Hepatocyte (in vitro differentiated cells): ENCODE results near the gene PLCB2. TPM values are rescaled to one million over a fixed set of nuclear protein-coding genes. Genes with fewer than 3 reads are reported as not detected.

Source experiments
- DNase-seq: peaks from one replicate; pipeline ENCODE4 v3.0.0-alpha.2; 2016; ENCODE audit warnings: low spot score
- H2AFZ ChIP-seq: fragments of 200-600 bp; sonication (generic); 2 replicates; pipeline ENCODE4 v1.6.0; 2016; ENCODE audit warnings: antibody characterized with exemption, mild to moderate bottlenecking
- H3K27ac ChIP-seq: fragments of 200-600 bp; sonication (generic); 2 replicates; pipeline ENCODE4 v1.5.1; 2016; ENCODE audit warnings: mild to moderate bottlenecking
- H3K27me3 ChIP-seq: fragments of 200-600 bp; sonication (generic); 2 replicates; pipeline ENCODE4 v1.6.1; 2016
- H3K36me3 ChIP-seq: fragments of 200-600 bp; sonication (generic); replicated peaks from 2 replicates; pipeline ENCODE4 v1.5.1; 2016; ENCODE audit warnings: low read depth; ENCODE audit not compliant: insufficient read depth
- H3K4me1 ChIP-seq: fragments of 200-600 bp; sonication (generic); 2 replicates; pipeline ENCODE4 v1.5.1; 2016; ENCODE audit warnings: mild to moderate bottlenecking, moderate library complexity; ENCODE audit not compliant: insufficient read depth
- H3K4me2 ChIP-seq: fragments of 200-600 bp; sonication (generic); 2 replicates; pipeline ENCODE4 v1.6.0; 2016
- H3K4me3 ChIP-seq: fragments of 200-600 bp; sonication (generic); 2 replicates; pipeline ENCODE4 v1.5.1; 2016; ENCODE audit warnings: mild to moderate bottlenecking
- H3K79me2 ChIP-seq: fragments of 200-600 bp; sonication (generic); 2 replicates; pipeline ENCODE4 v1.6.0; 2017; ENCODE audit warnings: mild to moderate bottlenecking
- H3K9me2 ChIP-seq: fragments of 200-600 bp; sonication (generic); replicated peaks from 2 replicates; pipeline ENCODE4 v1.6.0; 2017; ENCODE audit warnings: mild to moderate bottlenecking; ENCODE audit not compliant: insufficient read depth
- H3K9me3 ChIP-seq: fragments of 200-600 bp; sonication (generic); 2 replicates; pipeline ENCODE4 v1.5.1; 2016; ENCODE audit warnings: low read depth, mild to moderate bottlenecking
- H4K20me1 ChIP-seq: fragments of 200-600 bp; sonication (generic); 2 replicates; pipeline ENCODE4 v1.6.0; 2016; ENCODE audit warnings: mild to moderate bottlenecking; ENCODE audit not compliant: insufficient read depth, poor library complexity, severe bottlenecking
- CTCF ChIP-seq: fragments of 200-600 bp; sonication (generic); IDR thresholded peaks from 2 replicates; pipeline ENCODE4 v1.5.1; 2016; ENCODE audit warnings: antibody characterized with exemption, mild to moderate bottlenecking; ENCODE audit not compliant: poor library complexity
- EZH2 ChIP-seq: fragments of 200-600 bp; sonication (generic); IDR thresholded peaks from 2 replicates; pipeline ENCODE4 v1.6.1; 2016; ENCODE audit warnings: antibody characterized with exemption, mild to moderate bottlenecking, borderline replicate concordance
- EZH2phosphoT487 ChIP-seq: fragments of 200-600 bp; sonication (generic); IDR thresholded peaks from one replicate; pipeline ENCODE4 v1.6.1; 2018; ENCODE audit warnings: antibody characterized with exemption, mild to moderate bottlenecking, low read depth, moderate library complexity; ENCODE audit not compliant: unreplicated experiment, severe bottlenecking
- WGBS: methylation state at CpG from one replicate; pipeline ENCODE4 v1.1.6; 2016; ENCODE audit warnings: low lambda C conversion rate; ENCODE audit errors: missing lambda C conversion rate; 5-methylcytosine and 5-hydroxymethylcytosine counted together
- polyA plus RNA-seq: library from polyadenylated mRNA; unstranded; fragments of >200 nt; fragmentation: Nextera tagmentation; extraction: Ambion mirVana; gene quantifications from 2 replicates; pipeline ENCODE4 v1.2.1, GENCODE V29; 2016
- total RNA-seq: library from RNA; depleted of rRNA; stranded (reverse); fragments of >200 nt; gene quantifications from 2 replicates; pipeline ENCODE4 v1.2.3, GENCODE V29; 2014

Gene PLCB2
- total and polyA plus RNA-seq, 2 experiments from 2014 or later, result 1.7 to 4.4 TPM

GRCh38 chr15:40275523-40275922 lies 32.2 kb downstream of the PLCB2 start:
- peaks cover 25% of the 10 kb centered on the region for H3K27me3 ChIP-seq
- 96% methylated on average over 5 of the region's 5 CpGs for WGBS

GRCh38 chr15:40274350-40275274 lies 33.1 kb downstream of the PLCB2 start:
- Histone ChIP-seq H3K9me3 (no peaks in the 10 kb centered on the region), H3K27me3 (peaks cover 16% of the 10 kb centered on the region), H3K4me3 (no peak overlapping the region), H2AFZ (no peak overlapping the region), H3K79me2 (no peaks in the 10 kb centered on the region), H4K20me1 (no peaks in the 10 kb centered on the region), H3K4me1 (no peaks in the 10 kb centered on the region), H3K4me2 (no peak overlapping the region), H3K27ac (no peak overlapping the region), H3K36me3 (no peaks in the 10 kb centered on the region), H3K9me2 (no peaks in the 10 kb centered on the region)
- peak; percentile 91 for DNase-seq
- no peak for TF ChIP-seq EZH2
- TF ChIP-seq CTCF, result peak; percentile 100
- no peak for TF ChIP-seq EZH2phosphoT487
- WGBS, result 62% methylated on average over 25 of the region's 26 CpGs

More at GRCh38 chr15:40275523-40275922, 32.2 kb downstream of the PLCB2 start:
- Histone ChIP-seq H3K36me3 (no peaks in the 10 kb centered on the region), H2AFZ (no peak overlapping the region), H4K20me1 (no peaks in the 10 kb centered on the region), H3K4me3 (no peak overlapping the region), H3K9me2 (no peaks in the 10 kb centered on the region), H3K4me2 (no peak overlapping the region), H3K27ac (no peak overlapping the region), H3K4me1 (no peaks in the 10 kb centered on the region), H3K9me3 (no peaks in the 10 kb centered on the region), H3K79me2 (no peaks in the 10 kb centered on the region)
- TF ChIP-seq EZH2 (no peak), EZH2phosphoT487 (no peak), CTCF (no peak)
- no peak for DNase-seq

- Histone ChIP-seq H3K9me2 (no peaks in the 10 kb centered on the region), H3K9me3 (no peaks in the 10 kb centered on the region), H4K20me1 (no peaks in the 10 kb centered on the region), H3K4me3 (no peak overlapping the region), H3K79me2 (no peaks in the 10 kb centered on the region), H3K27ac (no peak overlapping the region), H3K36me3 (no peaks in the 10 kb centered on the region), H3K4me1 (no peaks in the 10 kb centered on the region), H3K4me2 (no peak overlapping the region), H3K27me3 (peaks cover 5% of the 10 kb centered on the region), H2AFZ (no peak overlapping the region)
- WGBS, result 94% methylated on average over 9 of the region's 9 CpGs
- no peak for TF ChIP-seq CTCF
- no peak for TF ChIP-seq EZH2
- TF ChIP-seq EZH2phosphoT487, result no peak
- no peak for DNase-seq
These were observed 34.3 kb downstream of the PLCB2 start for GRCh38 chr15:40273428-40273827.
